HG03520 (cell line): Measurements from ENCODE around the gene RANBP6.
A peak's percentile ranks its signal among the peaks of the same experiment; 100 is the strongest.

Source experiments
- ATAC-seq: cut with Tn5 transposase; IDR thresholded peaks from one replicate; pipeline ENCODE4 v1.9.1; 2021; ENCODE audit warnings: mild to moderate bottlenecking, moderate library complexity; ENCODE audit not compliant: unreplicated experiment

Gene RANBP6

GRCh38 chr9:6007770-6008168 is 7.7 kb downstream of the RANBP6 start:
- ATAC-seq = peak; percentile 39

- peak; percentile 67 for ATAC-seq
These were observed 8.2 kb downstream of the RANBP6 start for GRCh38 chr9:6007058-6007769.

- no peak for ATAC-seq
These were observed 8.7 kb downstream of the RANBP6 start for GRCh38 chr9:6006749-6007057.

GRCh38 chr9:6000955-6001354 is 14.5 kb downstream of the RANBP6 start:
- ATAC-seq = no peak

- ATAC-seq = no peak
These were observed 15.9 kb downstream of the RANBP6 start for GRCh38 chr9:5999443-6000101.

GRCh38 chr9:5994493-5994892 is 20.9 kb downstream of the RANBP6 start:
- no peak for ATAC-seq

- ATAC-seq = no peak
These were observed 27.2 kb downstream of the RANBP6 start for GRCh38 chr9:5988265-5988664.

GRCh38 chr9:5983042-5983441 is 32.4 kb downstream of the RANBP6 start:
- no peak for ATAC-seq

- no peak for ATAC-seq
These were observed 33.1 kb downstream of the RANBP6 start for GRCh38 chr9:5982317-5982716.

GRCh38 chr9:5978523-5978922 is 36.9 kb downstream of the RANBP6 start:
- no peak for ATAC-seq

- ATAC-seq = no peak
These were observed 38.6 kb downstream of the RANBP6 start for GRCh38 chr9:5976674-5977397.

- no peak for ATAC-seq
These were observed 43.7 kb downstream of the RANBP6 start for GRCh38 chr9:5971740-5972139.
